VCaP (cell line): ENCODE data around the gene MGAT5.

Experiments
- H3K27ac ChIP-seq: fragments of 450-650 bp; 2 replicates; pipeline ENCODE4 v1.5.1; 2017
- TF ChIP-seq, protein P1 (sequence below): fragments of 450-650 bp; conservative IDR thresholded peaks from 2 replicates; pipeline ENCODE4 v1.5.1; 2017; ENCODE audit warnings: mild to moderate bottlenecking, moderate library complexity

Gene MGAT5

DNA sequence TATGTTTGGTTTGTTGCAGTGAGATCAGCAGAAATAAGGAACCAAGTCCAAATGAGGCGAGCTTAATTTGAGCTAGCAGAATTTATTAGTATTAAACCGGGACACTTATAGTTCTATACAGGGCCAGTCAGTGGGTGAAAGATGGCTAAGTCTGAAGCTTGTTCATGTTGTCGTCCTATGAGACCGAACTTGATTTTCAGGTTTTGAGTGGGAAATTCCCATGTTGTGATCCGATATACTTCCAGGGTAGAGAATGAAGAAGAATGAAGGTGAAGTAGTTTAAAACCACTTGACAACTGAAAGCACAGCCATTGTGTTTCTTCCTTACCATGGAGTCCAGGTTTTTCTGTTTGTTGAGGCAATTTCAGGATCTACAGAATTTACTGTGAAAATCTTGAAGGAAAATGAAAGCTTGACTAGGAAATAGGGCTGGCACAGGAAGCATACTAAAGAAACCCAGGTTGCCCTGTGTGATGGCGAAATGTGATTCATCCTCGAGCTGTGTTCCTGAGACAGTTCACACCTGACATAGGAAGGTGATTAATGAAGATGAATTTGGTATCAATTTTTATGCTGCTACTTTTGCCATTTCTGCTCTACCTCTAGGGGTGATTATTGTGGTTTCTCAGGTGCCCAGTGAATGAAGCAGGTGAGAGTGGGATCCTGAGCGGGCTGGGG lies 37.6 kb upstream of the MGAT5 start:
- no peak overlapping the region for H3K27ac ChIP-seq

DNA sequence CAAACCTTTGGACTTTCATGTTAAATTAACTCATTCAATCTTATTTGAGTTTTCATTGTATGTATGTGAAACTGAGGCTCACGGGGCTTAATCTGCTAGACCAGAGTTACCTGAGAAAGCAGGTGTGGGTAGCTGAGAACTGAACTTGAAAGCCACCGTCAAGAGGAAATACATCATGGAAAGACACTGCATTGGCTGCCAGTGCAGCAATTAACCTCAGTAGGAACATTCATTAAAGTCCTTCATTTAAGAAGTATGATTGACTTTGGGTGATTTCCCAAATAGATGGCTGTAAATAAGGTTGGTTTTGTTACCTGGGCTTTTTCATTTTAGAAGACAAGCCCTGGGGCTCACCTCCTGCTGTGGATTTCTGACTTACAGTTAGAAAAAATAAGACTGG lies 36.5 kb upstream of the MGAT5 start:
- TF ChIP-seq, protein P1, sequence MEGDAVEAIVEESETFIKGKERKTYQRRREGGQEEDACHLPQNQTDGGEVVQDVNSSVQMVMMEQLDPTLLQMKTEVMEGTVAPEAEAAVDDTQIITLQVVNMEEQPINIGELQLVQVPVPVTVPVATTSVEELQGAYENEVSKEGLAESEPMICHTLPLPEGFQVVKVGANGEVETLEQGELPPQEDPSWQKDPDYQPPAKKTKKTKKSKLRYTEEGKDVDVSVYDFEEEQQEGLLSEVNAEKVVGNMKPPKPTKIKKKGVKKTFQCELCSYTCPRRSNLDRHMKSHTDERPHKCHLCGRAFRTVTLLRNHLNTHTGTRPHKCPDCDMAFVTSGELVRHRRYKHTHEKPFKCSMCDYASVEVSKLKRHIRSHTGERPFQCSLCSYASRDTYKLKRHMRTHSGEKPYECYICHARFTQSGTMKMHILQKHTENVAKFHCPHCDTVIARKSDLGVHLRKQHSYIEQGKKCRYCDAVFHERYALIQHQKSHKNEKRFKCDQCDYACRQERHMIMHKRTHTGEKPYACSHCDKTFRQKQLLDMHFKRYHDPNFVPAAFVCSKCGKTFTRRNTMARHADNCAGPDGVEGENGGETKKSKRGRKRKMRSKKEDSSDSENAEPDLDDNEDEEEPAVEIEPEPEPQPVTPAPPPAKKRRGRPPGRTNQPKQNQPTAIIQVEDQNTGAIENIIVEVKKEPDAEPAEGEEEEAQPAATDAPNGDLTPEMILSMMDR = no peak
- H3K27ac ChIP-seq = no peak overlapping the region

More for the DNA sequence above, 37.6 kb upstream of the MGAT5 start:
- TF ChIP-seq, protein P1 = no peak

DNA sequence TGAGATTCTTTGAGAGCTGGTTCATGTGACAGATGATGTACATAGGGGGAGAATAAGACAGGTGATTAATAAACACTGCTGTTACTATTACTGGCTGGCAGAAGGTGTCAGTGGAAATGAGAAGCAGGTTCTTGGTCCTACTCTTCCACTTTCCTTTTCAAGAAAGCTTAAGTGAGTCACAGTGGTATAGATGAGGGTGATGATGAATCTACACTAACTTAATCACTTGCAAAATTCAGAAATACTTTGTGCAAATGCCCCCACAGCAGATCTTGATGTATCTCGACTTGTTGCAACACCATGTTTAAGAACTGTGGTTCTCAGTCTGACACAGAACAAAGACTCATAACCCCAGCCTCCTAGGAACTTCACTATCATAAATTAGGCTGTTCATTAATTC lies 35.9 kb upstream of the MGAT5 start:
- H3K27ac ChIP-seq = no peak overlapping the region
- TF ChIP-seq, protein P1 = no peak

DNA sequence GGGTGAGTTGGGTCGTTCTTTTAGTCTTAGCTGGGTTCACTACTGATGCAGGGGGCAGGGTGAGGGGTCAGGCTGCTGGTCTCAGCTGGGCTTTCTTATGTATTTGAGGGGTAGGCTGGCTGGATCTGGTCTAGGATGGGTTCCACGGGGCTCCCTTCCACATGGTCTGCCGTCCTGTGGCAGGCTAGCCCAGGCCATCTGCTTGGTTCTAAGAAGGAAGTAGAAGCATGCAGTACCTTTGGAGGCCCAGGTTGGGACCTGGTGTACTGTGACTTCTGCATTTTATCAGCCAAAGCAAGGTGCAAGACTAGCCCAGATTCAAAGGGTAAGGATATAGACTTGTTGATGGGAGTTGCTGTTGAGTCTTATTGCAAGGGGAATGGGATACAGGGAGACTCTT lies 35.5 kb upstream of the MGAT5 start:
- TF ChIP-seq, protein P1 = no peak
- H3K27ac ChIP-seq = no peak overlapping the region

DNA sequence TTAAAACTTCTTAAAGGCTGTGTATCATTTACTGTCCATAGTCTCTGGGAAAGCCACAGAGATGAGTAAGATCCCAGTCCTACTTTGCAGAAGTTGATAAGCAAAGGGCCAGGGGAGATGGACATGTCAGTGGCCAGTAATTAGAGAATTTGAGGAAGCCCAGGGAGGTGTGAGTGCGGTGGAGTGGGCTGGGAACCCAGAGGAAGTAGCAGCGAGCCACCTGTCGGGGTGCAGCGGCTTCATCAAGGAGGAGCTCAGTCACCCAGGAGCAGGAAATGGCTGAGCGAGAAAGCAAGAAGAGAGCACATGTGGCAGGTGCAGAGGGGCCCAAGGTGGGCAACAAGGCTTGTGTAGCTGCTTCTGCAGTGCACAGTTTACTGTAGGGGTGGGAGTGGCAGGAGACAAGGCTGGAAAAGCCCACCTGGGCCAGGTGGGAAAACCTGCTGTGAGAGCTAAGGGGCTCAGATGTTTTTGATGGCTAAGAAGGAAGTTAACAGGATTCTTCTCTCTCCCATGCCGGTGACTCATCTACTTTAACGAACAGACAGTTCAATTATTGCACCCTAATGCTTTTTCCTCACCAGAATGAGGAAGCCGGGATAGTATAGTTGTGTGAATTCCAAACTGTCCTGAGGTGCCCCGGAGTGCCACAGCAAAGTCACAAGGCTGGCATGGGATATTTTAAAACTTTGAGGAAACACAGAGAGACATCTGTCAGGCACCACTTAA lies 34.8 kb upstream of the MGAT5 start:
- TF ChIP-seq, protein P1 = no peak
- H3K27ac ChIP-seq = no peak overlapping the region

DNA sequence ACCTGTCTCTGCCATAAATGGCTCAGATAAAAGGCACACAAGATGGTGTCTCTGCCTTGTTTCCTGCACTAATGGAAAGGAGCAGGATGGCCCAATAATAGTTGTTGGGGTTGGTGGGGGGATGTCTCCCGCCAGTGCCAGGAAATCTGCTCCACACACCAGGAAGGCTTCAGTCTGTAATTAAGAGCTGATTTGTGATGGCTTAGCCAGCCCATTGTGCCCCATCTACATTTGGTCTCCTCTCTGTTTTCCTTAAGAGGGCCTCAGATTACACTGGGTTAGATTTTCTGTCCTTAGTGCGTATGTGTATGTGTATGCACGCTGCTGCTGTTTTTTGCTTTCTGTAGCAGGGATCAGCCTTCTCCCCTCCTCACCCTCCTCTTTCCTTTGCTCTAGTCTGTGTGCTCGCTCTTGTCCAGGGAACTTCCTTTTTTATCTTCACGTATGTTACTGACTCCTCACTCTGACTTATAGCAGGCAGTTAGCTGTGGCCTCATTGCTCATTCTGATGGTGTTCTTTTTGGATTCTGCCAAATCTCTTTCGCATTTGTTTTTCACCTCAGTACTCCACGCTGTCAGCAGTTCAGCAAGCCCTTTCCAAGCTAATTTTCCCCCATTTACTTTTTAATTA lies 33.4 kb upstream of the MGAT5 start:
- H3K27ac ChIP-seq = no peak overlapping the region
- TF ChIP-seq, protein P1 = no peak

DNA sequence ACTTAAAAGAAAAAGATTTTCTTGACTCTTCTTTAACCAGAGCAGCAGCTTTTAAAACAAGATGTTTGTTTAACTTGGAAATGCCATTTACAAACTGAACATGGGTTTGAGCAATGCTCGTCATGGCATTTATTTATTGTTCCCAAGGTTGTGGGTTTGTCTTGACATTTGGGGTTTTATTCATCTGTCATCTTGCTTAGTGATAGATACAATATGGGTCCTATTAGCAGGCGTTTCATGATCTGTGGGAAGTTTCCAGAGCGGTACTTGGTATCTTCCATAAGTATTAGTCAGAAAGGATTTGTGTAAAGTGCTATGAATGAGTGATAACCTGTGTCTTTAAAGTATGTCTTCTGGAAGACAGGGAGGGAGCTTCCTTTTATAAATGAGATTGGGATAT lies 29.9 kb upstream of the MGAT5 start:
- H3K27ac ChIP-seq = no peak overlapping the region
- TF ChIP-seq, protein P1 = no peak
